ENCODE data around the gene LONP2.

Gene LONP2

DNA sequence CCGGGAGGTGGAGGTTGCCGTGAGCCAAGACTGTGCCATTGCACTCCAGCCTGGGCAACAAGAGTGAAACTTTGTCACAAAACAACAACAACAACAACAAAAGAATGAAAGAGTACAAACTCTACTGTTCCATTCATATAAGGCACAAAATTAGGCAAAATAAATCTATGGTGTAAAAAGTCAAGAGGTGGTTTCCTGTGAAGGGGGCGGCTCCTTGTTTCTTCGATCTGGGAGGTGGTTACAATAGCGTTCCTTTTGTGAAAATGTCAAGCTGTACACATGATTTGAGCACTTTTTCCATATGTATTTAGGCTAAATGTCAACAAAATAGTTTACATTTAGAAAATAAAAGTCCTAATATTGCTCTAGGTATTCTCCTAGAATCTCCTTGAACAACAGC is 134.2 kb downstream of the LONP2 start:
- Histone ChIP-seq H2AFZ (ENCODE audit: low read depth, low read length) (no peak overlapping the region), H3K4me2 (ENCODE audit: low read length) (no peak overlapping the region), H3K27me3 (ENCODE audit: low read depth, low read length) (no peaks in the 10 kb centered on the region), H3K79me2 (ENCODE audit: low read length) (peaks cover 100% of the 10 kb centered on the region), H3K9ac (ENCODE audit: low read length) (no peak overlapping the region), H3K9me3 (ENCODE audit: insufficient read depth, low read length) (no peaks in the 10 kb centered on the region), H4K20me1 (ENCODE audit: insufficient read depth, low read length) (peaks cover 91% of the 10 kb centered on the region), H3K36me3 (replicated peaks; ENCODE audit: low read depth, low read length) (no peaks in the 10 kb centered on the region), H3K4me1 (ENCODE audit: low read length) (peaks cover 6% of the 10 kb centered on the region), H3K27ac (ENCODE audit: low read length) (no peak overlapping the region), H3K4me3 (ENCODE audit: low read length) (no peak overlapping the region)
- no peak for TF ChIP-seq EZH2phosphoT487 (IDR thresholded peaks at IDR 0.05; ENCODE audit: low read depth)
- TF ChIP-seq, protein P1, sequence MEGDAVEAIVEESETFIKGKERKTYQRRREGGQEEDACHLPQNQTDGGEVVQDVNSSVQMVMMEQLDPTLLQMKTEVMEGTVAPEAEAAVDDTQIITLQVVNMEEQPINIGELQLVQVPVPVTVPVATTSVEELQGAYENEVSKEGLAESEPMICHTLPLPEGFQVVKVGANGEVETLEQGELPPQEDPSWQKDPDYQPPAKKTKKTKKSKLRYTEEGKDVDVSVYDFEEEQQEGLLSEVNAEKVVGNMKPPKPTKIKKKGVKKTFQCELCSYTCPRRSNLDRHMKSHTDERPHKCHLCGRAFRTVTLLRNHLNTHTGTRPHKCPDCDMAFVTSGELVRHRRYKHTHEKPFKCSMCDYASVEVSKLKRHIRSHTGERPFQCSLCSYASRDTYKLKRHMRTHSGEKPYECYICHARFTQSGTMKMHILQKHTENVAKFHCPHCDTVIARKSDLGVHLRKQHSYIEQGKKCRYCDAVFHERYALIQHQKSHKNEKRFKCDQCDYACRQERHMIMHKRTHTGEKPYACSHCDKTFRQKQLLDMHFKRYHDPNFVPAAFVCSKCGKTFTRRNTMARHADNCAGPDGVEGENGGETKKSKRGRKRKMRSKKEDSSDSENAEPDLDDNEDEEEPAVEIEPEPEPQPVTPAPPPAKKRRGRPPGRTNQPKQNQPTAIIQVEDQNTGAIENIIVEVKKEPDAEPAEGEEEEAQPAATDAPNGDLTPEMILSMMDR (IDR thresholded peaks at IDR 0.05; ENCODE audit: low read depth, low read length) = no peak

DNA sequence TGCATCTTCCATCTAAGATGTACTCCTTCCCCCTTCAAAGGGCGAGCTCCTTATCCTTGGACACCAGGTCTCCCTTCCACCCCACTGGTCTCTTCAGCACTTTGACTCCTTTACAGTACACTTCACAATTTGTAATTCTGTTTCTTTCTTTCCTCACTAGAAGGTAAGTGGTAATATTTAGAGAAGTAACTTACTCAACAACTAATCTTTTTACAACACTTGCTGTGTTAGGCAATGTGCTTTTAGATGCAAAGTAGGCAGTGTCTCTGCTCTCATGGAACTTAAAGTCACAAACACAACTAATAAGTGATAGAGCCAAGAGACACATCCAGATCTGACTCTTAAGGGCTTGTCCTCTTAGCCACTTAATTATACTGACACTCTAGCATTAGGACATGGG is 134.7 kb downstream of the LONP2 start:
- TF ChIP-seq, protein P1 (IDR thresholded peaks at IDR 0.05; ENCODE audit: low read depth, low read length) = no peak
- TF ChIP-seq EZH2phosphoT487 (IDR thresholded peaks at IDR 0.05; ENCODE audit: low read depth) = no peak
- H2AFZ ChIP-seq (ENCODE audit: low read depth, low read length) = no peak overlapping the region
- H3K9me3 ChIP-seq (ENCODE audit: insufficient read depth, low read length) = no peaks in the 10 kb centered on the region
- H3K27me3 ChIP-seq (ENCODE audit: low read depth, low read length) = no peaks in the 10 kb centered on the region
- peaks cover 100% of the 10 kb centered on the region for H3K79me2 ChIP-seq (ENCODE audit: low read length)
- no peaks in the 10 kb centered on the region for H3K36me3 ChIP-seq (replicated peaks; ENCODE audit: low read depth, low read length)
- no peak overlapping the region for H3K4me2 ChIP-seq (ENCODE audit: low read length)
- no peak overlapping the region for H3K4me3 ChIP-seq (ENCODE audit: low read length)
- H3K9ac ChIP-seq (ENCODE audit: low read length) = no peak overlapping the region
- peaks cover 12% of the 10 kb centered on the region for H3K4me1 ChIP-seq (ENCODE audit: low read length)
- peaks cover 91% of the 10 kb centered on the region for H4K20me1 ChIP-seq (ENCODE audit: insufficient read depth, low read length)
- H3K27ac ChIP-seq (ENCODE audit: low read length) = no peak overlapping the region

DNA sequence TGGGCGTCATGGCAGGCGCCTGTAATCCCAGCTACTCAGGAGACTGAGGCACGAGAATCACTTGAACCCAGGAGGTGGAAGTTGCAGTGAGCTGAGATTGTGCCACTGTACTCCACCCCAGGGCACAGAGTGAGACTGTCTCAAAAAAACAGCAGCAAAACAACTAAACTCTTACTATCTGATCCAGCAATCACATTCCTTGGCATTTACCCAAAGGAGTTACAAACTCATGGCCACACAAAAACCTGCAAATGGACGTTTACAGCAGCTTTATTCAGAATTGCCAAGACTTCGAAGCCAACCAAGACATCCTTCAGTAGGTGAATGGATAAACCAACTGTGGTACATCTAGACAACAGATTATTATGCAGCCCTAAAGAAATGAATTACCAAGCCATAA is 137.1 kb downstream of the LONP2 start:
- H4K20me1 ChIP-seq (ENCODE audit: insufficient read depth, low read length) = peaks cover 74% of the 10 kb centered on the region
- H3K9me3 ChIP-seq (ENCODE audit: insufficient read depth, low read length) = no peaks in the 10 kb centered on the region
- TF ChIP-seq, protein P1 (IDR thresholded peaks at IDR 0.05; ENCODE audit: low read depth, low read length) = no peak
- TF ChIP-seq EZH2phosphoT487 (IDR thresholded peaks at IDR 0.05; ENCODE audit: low read depth) = no peak
- H3K27me3 ChIP-seq (ENCODE audit: low read depth, low read length) = no peaks in the 10 kb centered on the region
- no peak overlapping the region for H3K9ac ChIP-seq (ENCODE audit: low read length)
- H3K4me3 ChIP-seq (ENCODE audit: low read length) = no peak overlapping the region
- no peak overlapping the region for H3K27ac ChIP-seq (ENCODE audit: low read length)
- no peaks in the 10 kb centered on the region for H3K36me3 ChIP-seq (replicated peaks; ENCODE audit: low read depth, low read length)
- H2AFZ ChIP-seq (ENCODE audit: low read depth, low read length) = no peak overlapping the region
- peaks cover 85% of the 10 kb centered on the region for H3K79me2 ChIP-seq (ENCODE audit: low read length)
- no peak overlapping the region for H3K4me2 ChIP-seq (ENCODE audit: low read length)
- H3K4me1 ChIP-seq (ENCODE audit: low read length) = peaks cover 15% of the 10 kb centered on the region

DNA sequence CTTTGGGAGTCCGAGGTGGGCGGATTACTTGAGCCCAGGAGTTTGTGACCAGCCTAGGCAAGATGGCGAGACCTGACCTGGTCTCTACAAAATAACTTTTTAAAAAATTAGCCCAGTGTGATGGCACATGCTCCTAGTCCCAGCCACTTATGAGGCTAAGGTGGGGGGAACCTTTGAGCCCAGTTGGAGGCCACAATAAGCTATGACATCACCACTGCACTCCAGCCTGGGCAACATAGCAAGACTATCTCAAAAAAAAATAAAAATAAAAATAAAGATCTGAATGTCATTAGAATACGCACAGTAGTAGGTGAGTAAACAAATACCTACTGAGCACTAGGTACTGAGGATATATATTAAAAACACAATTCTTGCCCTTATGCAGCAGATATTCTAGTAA is 138.0 kb downstream of the LONP2 start:
- Histone ChIP-seq H3K36me3 (replicated peaks; ENCODE audit: low read depth, low read length) (no peaks in the 10 kb centered on the region), H3K9me3 (ENCODE audit: insufficient read depth, low read length) (no peaks in the 10 kb centered on the region), H3K4me2 (ENCODE audit: low read length) (no peak overlapping the region), H3K27me3 (ENCODE audit: low read depth, low read length) (no peaks in the 10 kb centered on the region), H3K4me3 (ENCODE audit: low read length) (no peak overlapping the region), H3K27ac (ENCODE audit: low read length) (no peak overlapping the region), H2AFZ (ENCODE audit: low read depth, low read length) (no peak overlapping the region), H3K4me1 (ENCODE audit: low read length) (peaks cover 15% of the 10 kb centered on the region), H3K9ac (ENCODE audit: low read length) (no peak overlapping the region), H4K20me1 (ENCODE audit: insufficient read depth, low read length) (peaks cover 67% of the 10 kb centered on the region), H3K79me2 (ENCODE audit: low read length) (peaks cover 76% of the 10 kb centered on the region)
- no peak for TF ChIP-seq EZH2phosphoT487 (IDR thresholded peaks at IDR 0.05; ENCODE audit: low read depth)
- TF ChIP-seq, protein P1 (IDR thresholded peaks at IDR 0.05; ENCODE audit: low read depth, low read length) = no peak

Measured in OCI-LY3 (cell line).